NT2/D1 (cell line): Measurements from ENCODE around the gene RNF113A.

Experiments used
- YY1 ChIP-seq: IDR thresholded peaks from 2 replicates; pipeline ENCODE4 v1.6.1; 2011; ENCODE audit not compliant: insufficient read length, insufficient read depth
- ZNF274 ChIP-seq: IDR thresholded peaks from 2 replicates; pipeline ENCODE4 v1.6.1; 2011; ENCODE audit warnings: mild to moderate bottlenecking, low read depth, low read length

DNA sequence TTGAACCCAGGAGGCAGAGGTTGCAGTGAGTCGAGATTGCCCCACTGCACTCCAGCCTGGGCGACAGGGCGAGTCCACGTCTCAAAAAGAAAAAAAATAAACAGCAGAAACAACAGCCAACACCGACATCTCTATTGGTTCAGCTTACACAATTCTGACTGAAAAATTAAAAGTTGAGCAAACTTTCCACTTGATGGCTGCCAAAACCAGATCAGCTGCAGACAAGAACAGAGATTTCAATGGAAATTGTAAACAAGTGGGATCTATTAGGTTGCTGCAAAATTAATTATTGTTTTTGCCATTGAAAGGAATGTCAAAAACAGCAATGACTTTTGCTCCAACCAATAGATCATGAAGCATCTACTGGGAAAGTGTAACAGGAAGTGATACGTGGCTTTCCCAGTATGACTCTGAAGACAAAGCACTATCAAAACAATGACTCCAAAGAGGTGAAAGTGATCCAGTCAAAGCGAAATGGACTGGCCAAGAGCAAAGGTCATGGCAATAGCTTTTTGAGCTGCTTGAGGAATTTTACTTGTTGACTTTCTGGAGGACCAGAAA is 45.1 kb downstream of the RNF113A start:
- TF ChIP-seq YY1 (no peak), ZNF274 (no peak)
